ENCODE data around the gene RIOX2. TPM values are rescaled to one million over a fixed set of nuclear protein-coding genes. Genes with fewer than 3 reads are reported as not detected.

The RIOX2 gene
- total RNA-seq, 1 donor from 2014 or later, result 20.2 TPM

GRCh38 chr3:97934980-97935695 is 37.1 kb downstream of the RIOX2 start:
- Histone ChIP-seq H3K4me2 (ENCODE audit: low read length) (no peak overlapping the region), H2AFZ (ENCODE audit: low read depth, low read length) (no peak overlapping the region), H3K9me3 (ENCODE audit: insufficient read depth, low read depth, low read length) (no peaks in the 10 kb centered on the region), H3K79me2 (ENCODE audit: insufficient read depth, low read length) (no peaks in the 10 kb centered on the region), H3K4me1 (ENCODE audit: insufficient read depth, low read length) (no peaks in the 10 kb centered on the region), H4K20me1 (ENCODE audit: insufficient read depth, low read length) (no peaks in the 10 kb centered on the region), H3K36me3 (ENCODE audit: insufficient read depth, low read length) (peaks cover 12% of the 10 kb centered on the region), H3K27me3 (ENCODE audit: insufficient read depth, low read length) (no peaks in the 10 kb centered on the region), H3K9ac (ENCODE audit: low read length) (no peak overlapping the region), H3K4me3 (ENCODE audit: insufficient read depth, low read depth, low read length) (no peak overlapping the region), H3K27ac (ENCODE audit: low read depth, low read length) (no peak overlapping the region)
- DNase-seq (ENCODE audit: low read depth), result no peak
- H3K36me3 Mint-ChIP-seq (ENCODE audit: low read depth, unreplicated experiment), result peaks cover 7% of the 10 kb centered on the region
- TF ChIP-seq EZH2 (IDR thresholded peaks at IDR 0.05; ENCODE audit: insufficient read depth, low read length) (no peak), CTCF (IDR thresholded peaks at IDR 0.05; ENCODE audit: insufficient read depth, low read depth, low read length) (no peak)
- H3K27me3 Mint-ChIP-seq (ENCODE audit: low read depth, unreplicated experiment), result no peaks in the 10 kb centered on the region
- no peak overlapping the region for H3K27ac Mint-ChIP-seq (ENCODE audit: unreplicated experiment)
- H3K4me1 Mint-ChIP-seq (ENCODE audit: low read depth, unreplicated experiment), result peaks cover 4% of the 10 kb centered on the region
- H3K4me3 Mint-ChIP-seq (ENCODE audit: unreplicated experiment), result no peak overlapping the region
- no peaks in the 10 kb centered on the region for H3K9me3 Mint-ChIP-seq (ENCODE audit: unreplicated experiment)
- FAIRE-seq, result no peak

GRCh38 chr3:97932387-97932801 is 39.8 kb downstream of the RIOX2 start:
- Histone ChIP-seq H3K4me1 (ENCODE audit: insufficient read depth, low read length) (no peaks in the 10 kb centered on the region), H3K79me2 (ENCODE audit: insufficient read depth, low read length) (no peaks in the 10 kb centered on the region), H3K27me3 (ENCODE audit: insufficient read depth, low read length) (no peaks in the 10 kb centered on the region), H3K36me3 (ENCODE audit: insufficient read depth, low read length) (peaks cover 5% of the 10 kb centered on the region), H4K20me1 (ENCODE audit: insufficient read depth, low read length) (no peaks in the 10 kb centered on the region), H3K27ac (ENCODE audit: low read depth, low read length) (no peak overlapping the region), H3K4me2 (ENCODE audit: low read length) (no peak overlapping the region), H3K9ac (ENCODE audit: low read length) (no peak overlapping the region), H2AFZ (ENCODE audit: low read depth, low read length) (no peak overlapping the region), H3K4me3 (ENCODE audit: insufficient read depth, low read depth, low read length) (no peak overlapping the region), H3K9me3 (ENCODE audit: insufficient read depth, low read depth, low read length) (no peaks in the 10 kb centered on the region)
- no peak overlapping the region for H3K27ac Mint-ChIP-seq (ENCODE audit: unreplicated experiment)
- TF ChIP-seq CTCF (IDR thresholded peaks at IDR 0.05; ENCODE audit: insufficient read depth, low read depth, low read length), result no peak
- TF ChIP-seq EZH2 (IDR thresholded peaks at IDR 0.05; ENCODE audit: insufficient read depth, low read length), result no peak
- DNase-seq (ENCODE audit: low read depth), result no peak
- H3K4me1 Mint-ChIP-seq (ENCODE audit: low read depth, unreplicated experiment), result peaks cover 4% of the 10 kb centered on the region
- no peaks in the 10 kb centered on the region for H3K27me3 Mint-ChIP-seq (ENCODE audit: low read depth, unreplicated experiment)
- peaks cover 9% of the 10 kb centered on the region for H3K36me3 Mint-ChIP-seq (ENCODE audit: low read depth, unreplicated experiment)
- H3K4me3 Mint-ChIP-seq (ENCODE audit: unreplicated experiment), result no peak overlapping the region
- no peaks in the 10 kb centered on the region for H3K9me3 Mint-ChIP-seq (ENCODE audit: unreplicated experiment)
- no peak for FAIRE-seq

GRCh38 chr3:97931218-97931617 is 41.0 kb downstream of the RIOX2 start:
- no peak for DNase-seq (ENCODE audit: low read depth)
- no peak overlapping the region for H3K27ac ChIP-seq (ENCODE audit: low read depth, low read length)
- Mint-ChIP-seq H3K36me3 (ENCODE audit: low read depth, unreplicated experiment) (peaks cover 14% of the 10 kb centered on the region), H3K27me3 (ENCODE audit: low read depth, unreplicated experiment) (no peaks in the 10 kb centered on the region), H3K27ac (ENCODE audit: unreplicated experiment) (no peak overlapping the region), H3K4me1 (ENCODE audit: low read depth, unreplicated experiment) (peaks cover 4% of the 10 kb centered on the region), H3K4me3 (ENCODE audit: unreplicated experiment) (no peak overlapping the region), H3K9me3 (ENCODE audit: unreplicated experiment) (no peaks in the 10 kb centered on the region)
- H3K79me2 ChIP-seq (ENCODE audit: insufficient read depth, low read length), result no peaks in the 10 kb centered on the region
- H3K4me1 ChIP-seq (ENCODE audit: insufficient read depth, low read length), result no peaks in the 10 kb centered on the region
- H3K27me3 ChIP-seq (ENCODE audit: insufficient read depth, low read length), result no peaks in the 10 kb centered on the region
- no peaks in the 10 kb centered on the region for H4K20me1 ChIP-seq (ENCODE audit: insufficient read depth, low read length)
- TF ChIP-seq CTCF (IDR thresholded peaks at IDR 0.05; ENCODE audit: insufficient read depth, low read depth, low read length) (no peak), EZH2 (IDR thresholded peaks at IDR 0.05; ENCODE audit: insufficient read depth, low read length) (no peak)
- FAIRE-seq, result no peak
- H3K4me2 ChIP-seq (ENCODE audit: low read length), result no peak overlapping the region
- no peak overlapping the region for H3K9ac ChIP-seq (ENCODE audit: low read length)
- H2AFZ ChIP-seq (ENCODE audit: low read depth, low read length), result no peak overlapping the region
- H3K36me3 ChIP-seq (ENCODE audit: insufficient read depth, low read length), result peaks cover 5% of the 10 kb centered on the region
- H3K9me3 ChIP-seq (ENCODE audit: insufficient read depth, low read depth, low read length), result no peaks in the 10 kb centered on the region
- H3K4me3 ChIP-seq (ENCODE audit: insufficient read depth, low read depth, low read length), result no peak overlapping the region
